ENCODE results near the gene SLC7A8.

- TF ChIP-seq POLR2A (IDR thresholded peaks at IDR 0.05; ENCODE audit: low read depth, low read length) (no peak), POLR2AphosphoS5 (IDR thresholded peaks at IDR 0.05; ENCODE audit: low read depth, low read length) (no peak), TAF1 (IDR thresholded peaks at IDR 0.05; ENCODE audit: low read depth, low read length) (no peak), POU2F2 (IDR thresholded peaks at IDR 0.05; ENCODE audit: low read depth, low read length) (no peak), SPI1 (IDR thresholded peaks at IDR 0.05; ENCODE audit: low read depth, low read length) (no peak)
Measured at GRCh38 chr14:23195552-23196101, 12.2 kb upstream of the SLC7A8 start.
